GM12878 (cell line): ENCODE data around the gene ACTMAP. TPM values are rescaled to one million over a fixed set of nuclear protein-coding genes. Genes with fewer than 3 reads are reported as not detected.

ENCODE experiments used
- CREM ChIP-seq: IDR thresholded peaks from 2 replicates; pipeline ENCODE4 v1.6.1; 2014; ENCODE audit warnings: antibody characterized with exemption, low read depth
- HCFC1 ChIP-seq: fragments of 150-350 bp; IDR thresholded peaks from 2 replicates; pipeline ENCODE4 v1.6.1; 2014; ENCODE audit warnings: low read length
- IKZF2 ChIP-seq, 2 experiments: fragments of 450-650 bp; IDR thresholded peaks; 2 replicates each; pipeline ENCODE4 v1.6.1; 2017; ENCODE audit warnings: mild to moderate bottlenecking in 2 of 2, moderate library complexity in 2 of 2
- MEF2B ChIP-seq: fragments of 450-650 bp; IDR thresholded peaks from 2 replicates; pipeline ENCODE4 v1.6.1; 2018; ENCODE audit warnings: mild to moderate bottlenecking, moderate library complexity; ENCODE audit not compliant: partially characterized antibody, poor library complexity, severe bottlenecking
- POLR2AphosphoS2 ChIP-seq: IDR thresholded peaks from 2 replicates; pipeline ENCODE4 v1.6.1; 2011; ENCODE audit warnings: low read depth, mild to moderate bottlenecking, low read length, improper control_type of control experiment, moderate library complexity
- SMAD1 ChIP-seq: fragments of 450-650 bp; IDR thresholded peaks from 2 replicates; pipeline ENCODE4 v1.6.1; 2018; ENCODE audit warnings: mild to moderate bottlenecking, low read depth; ENCODE audit not compliant: partially characterized antibody
- STAT3 ChIP-seq: IDR thresholded peaks from 2 replicates; pipeline ENCODE4 v1.6.1; 2011; ENCODE audit warnings: low read depth, low read length, improper control_type of control experiment
- ZBTB11 ChIP-seq: fragments of 450-650 bp; formaldehyde crosslinking; IDR thresholded peaks from 2 replicates; pipeline ENCODE4 v1.5.0; 2022; ENCODE audit warnings: mild to moderate bottlenecking, missing genetic modification characterization
- polyA plus RNA-seq, 11 experiments: library from polyadenylated mRNA; depleted of rRNA in 4 of 11; unstranded in 6 of 11; stranded (reverse) in 5 of 11; fragments of >200 nt; fragmentation: Nextera tagmentation in 4 of 11; fragmentation: Illumina TruSeq in 1 of 11; extraction: Ambion mirVana in 4 of 11; extraction: Trizol in 1 of 11; gene quantifications; 1 replicate in 1 of 11; 2 replicates in 10 of 11; pipeline versions ENCODE4 v1.2.1 to v1.2.3, GENCODE V29; 2011 to 2016; ENCODE audit warnings: inconsistent platforms in 2 of 11, missing spikeins in 2 of 11, low read depth in 1 of 11
- total RNA-seq, 4 experiments: library from RNA; depleted of rRNA in 3 of 4; stranded (reverse); fragments of >200 nt in 3 of 4; fragmentation: Illumina TruSeq in 1 of 4; extraction: Trizol in 1 of 4; gene quantifications; 2 replicates each; pipeline versions ENCODE4 v1.2.1 to v1.2.3, GENCODE V29; 2013 to 2021
- TF ChIP-seq, protein P1 (sequence below): IDR thresholded peaks from 2 replicates; pipeline ENCODE4 v1.6.1; 2012; ENCODE audit warnings: mild to moderate bottlenecking, low read depth, low read length
- TF ChIP-seq, protein P2 (sequence below): fragments of 450-650 bp; IDR thresholded peaks from 2 replicates; pipeline ENCODE4 v1.6.1; 2017; ENCODE audit warnings: borderline replicate concordance
- TF ChIP-seq, protein P3 (sequence below): fragments of 450-650 bp; formaldehyde crosslinking; IDR thresholded peaks from 2 replicates; pipeline ENCODE4 v1.4.0; 2022; ENCODE audit warnings: mild to moderate bottlenecking, moderate library complexity

Gene ACTMAP
- total and polyA plus RNA-seq, 10 of the 15 experiments (the other 5 are each of a cell fraction or from before 2014, with no cell fraction given), result 3.0 to 26.2 (median 11.1) TPM

DNA sequence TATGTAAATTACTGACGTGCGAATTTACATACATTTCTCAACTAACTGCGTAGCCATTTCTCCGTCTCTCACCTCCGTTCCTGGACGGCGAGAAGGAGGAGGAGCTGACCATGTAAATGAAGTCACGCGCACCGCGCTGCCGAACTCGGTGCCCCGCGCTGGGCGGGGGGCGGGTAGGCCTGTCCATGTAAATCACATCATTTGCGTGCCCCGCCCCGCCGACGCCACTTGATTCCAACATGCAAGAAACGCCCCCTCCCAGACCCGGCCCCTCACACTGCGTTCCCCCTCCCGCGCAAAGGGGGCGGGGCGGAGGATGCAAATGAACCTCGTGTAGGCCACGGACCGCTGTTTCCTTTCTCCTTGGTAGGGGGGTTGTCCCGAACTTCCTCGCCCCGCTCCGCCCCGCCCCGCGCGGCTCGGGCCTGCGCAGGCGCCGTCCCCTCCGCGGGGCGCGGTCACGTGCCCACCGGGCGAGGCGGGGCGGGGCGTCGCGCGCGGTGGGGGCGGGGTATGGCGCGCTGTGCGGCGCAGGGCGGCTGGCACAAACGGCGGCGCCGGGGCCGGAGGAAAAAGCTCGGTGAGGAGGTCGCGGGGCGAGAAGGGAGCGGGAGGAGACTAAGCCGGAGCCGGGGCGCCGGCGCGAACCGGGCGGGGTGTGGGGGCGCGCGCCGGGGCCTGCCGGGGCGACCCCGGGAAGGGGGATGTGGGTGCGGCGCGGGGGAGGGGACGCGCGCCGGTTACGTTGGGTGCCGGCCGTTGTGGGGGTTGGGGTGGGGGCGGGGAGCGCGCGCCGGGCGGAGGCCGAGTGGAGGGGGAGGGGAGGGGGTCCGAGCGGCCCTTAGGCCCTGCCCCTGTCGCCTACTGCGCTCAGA lies 48.6 kb upstream of the ACTMAP start, which contains the start of gene EGLN2 (continued):
- TF ChIP-seq, protein P1, sequence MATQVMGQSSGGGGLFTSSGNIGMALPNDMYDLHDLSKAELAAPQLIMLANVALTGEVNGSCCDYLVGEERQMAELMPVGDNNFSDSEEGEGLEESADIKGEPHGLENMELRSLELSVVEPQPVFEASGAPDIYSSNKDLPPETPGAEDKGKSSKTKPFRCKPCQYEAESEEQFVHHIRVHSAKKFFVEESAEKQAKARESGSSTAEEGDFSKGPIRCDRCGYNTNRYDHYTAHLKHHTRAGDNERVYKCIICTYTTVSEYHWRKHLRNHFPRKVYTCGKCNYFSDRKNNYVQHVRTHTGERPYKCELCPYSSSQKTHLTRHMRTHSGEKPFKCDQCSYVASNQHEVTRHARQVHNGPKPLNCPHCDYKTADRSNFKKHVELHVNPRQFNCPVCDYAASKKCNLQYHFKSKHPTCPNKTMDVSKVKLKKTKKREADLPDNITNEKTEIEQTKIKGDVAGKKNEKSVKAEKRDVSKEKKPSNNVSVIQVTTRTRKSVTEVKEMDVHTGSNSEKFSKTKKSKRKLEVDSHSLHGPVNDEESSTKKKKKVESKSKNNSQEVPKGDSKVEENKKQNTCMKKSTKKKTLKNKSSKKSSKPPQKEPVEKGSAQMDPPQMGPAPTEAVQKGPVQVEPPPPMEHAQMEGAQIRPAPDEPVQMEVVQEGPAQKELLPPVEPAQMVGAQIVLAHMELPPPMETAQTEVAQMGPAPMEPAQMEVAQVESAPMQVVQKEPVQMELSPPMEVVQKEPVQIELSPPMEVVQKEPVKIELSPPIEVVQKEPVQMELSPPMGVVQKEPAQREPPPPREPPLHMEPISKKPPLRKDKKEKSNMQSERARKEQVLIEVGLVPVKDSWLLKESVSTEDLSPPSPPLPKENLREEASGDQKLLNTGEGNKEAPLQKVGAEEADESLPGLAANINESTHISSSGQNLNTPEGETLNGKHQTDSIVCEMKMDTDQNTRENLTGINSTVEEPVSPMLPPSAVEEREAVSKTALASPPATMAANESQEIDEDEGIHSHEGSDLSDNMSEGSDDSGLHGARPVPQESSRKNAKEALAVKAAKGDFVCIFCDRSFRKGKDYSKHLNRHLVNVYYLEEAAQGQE, result no peak
- TF ChIP-seq SMAD1 (no peak), HCFC1 (no peak), IKZF2 (IDR thresholded peaks at IDR 0.05) (no peak), POLR2AphosphoS2 (0 out of 2 replicates have a peak, but pooled peaks have one; percentile 64), MEF2B (no peak), CREM (peak; percentile 61), STAT3 (no peak), ZBTB11 (CRISPR knock-in tag) (no peak)
- TF ChIP-seq, protein P2, sequence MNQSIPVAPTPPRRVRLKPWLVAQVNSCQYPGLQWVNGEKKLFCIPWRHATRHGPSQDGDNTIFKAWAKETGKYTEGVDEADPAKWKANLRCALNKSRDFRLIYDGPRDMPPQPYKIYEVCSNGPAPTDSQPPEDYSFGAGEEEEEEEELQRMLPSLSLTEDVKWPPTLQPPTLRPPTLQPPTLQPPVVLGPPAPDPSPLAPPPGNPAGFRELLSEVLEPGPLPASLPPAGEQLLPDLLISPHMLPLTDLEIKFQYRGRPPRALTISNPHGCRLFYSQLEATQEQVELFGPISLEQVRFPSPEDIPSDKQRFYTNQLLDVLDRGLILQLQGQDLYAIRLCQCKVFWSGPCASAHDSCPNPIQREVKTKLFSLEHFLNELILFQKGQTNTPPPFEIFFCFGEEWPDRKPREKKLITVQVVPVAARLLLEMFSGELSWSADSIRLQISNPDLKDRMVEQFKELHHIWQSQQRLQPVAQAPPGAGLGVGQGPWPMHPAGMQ, result no peak
- TF ChIP-seq, protein P3, sequence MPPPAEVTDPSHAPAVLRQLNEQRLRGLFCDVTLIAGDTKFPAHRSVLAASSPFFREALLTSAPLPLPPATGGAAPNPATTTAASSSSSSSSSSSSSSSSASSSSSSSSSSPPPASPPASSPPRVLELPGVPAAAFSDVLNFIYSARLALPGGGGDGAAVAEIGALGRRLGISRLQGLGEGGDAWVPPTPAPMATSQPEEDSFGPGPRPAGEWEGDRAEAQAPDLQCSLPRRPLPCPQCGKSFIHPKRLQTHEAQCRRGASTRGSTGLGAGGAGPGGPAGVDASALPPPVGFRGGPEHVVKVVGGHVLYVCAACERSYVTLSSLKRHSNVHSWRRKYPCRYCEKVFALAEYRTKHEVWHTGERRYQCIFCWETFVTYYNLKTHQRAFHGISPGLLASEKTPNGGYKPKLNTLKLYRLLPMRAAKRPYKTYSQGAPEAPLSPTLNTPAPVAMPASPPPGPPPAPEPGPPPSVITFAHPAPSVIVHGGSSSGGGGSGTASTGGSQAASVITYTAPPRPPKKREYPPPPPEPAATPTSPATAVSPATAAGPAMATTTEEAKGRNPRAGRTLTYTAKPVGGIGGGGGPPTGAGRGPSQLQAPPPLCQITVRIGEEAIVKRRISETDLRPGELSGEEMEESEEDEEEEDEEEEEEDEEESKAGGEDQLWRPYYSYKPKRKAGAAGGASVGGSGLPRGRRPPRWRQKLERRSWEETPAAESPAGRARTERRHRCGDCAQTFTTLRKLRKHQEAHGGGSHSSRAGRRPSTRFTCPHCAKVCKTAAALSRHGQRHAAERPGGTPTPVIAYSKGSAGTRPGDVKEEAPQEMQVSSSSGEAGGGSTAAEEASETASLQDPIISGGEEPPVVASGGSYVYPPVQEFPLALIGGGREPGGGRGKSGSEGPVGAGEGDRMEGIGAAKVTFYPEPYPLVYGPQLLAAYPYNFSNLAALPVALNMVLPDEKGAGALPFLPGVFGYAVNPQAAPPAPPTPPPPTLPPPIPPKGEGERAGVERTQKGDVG (CRISPR knock-in tag), result no peak
